ENCODE data around the gene MED27.

MED27 gene

GRCh38 chr9:131954299-131954698, 125.4 kb downstream of the MED27 start:
- Histone ChIP-seq H3K4me3 (replicated peaks; ENCODE audit: insufficient read depth, low read length) (no peak overlapping the region), H3K27ac (replicated peaks) (no peak overlapping the region), H3K27me3 (ENCODE audit: insufficient read depth, poor library complexity, severe bottlenecking) (no peaks in the 10 kb centered on the region)
- no peak for TF ChIP-seq POLR2AphosphoS5 (IDR thresholded peaks at IDR 0.05; ENCODE audit: low read depth)
- TF ChIP-seq CTCF (IDR thresholded peaks at IDR 0.05; ENCODE audit: insufficient read depth, low read length) = no peak
- no peak for TF ChIP-seq REST (IDR thresholded peaks at IDR 0.05; ENCODE audit: insufficient replicate concordance, low read depth)
- TF ChIP-seq GABPA (IDR thresholded peaks at IDR 0.05; ENCODE audit: low read depth) = no peak
- no peak for TF ChIP-seq SPI1 (IDR thresholded peaks at IDR 0.05; ENCODE audit: borderline replicate concordance, low read depth)
- DNase-seq (ENCODE audit: low read depth in 1 of 2, low spot score in 1 of 2) = no peak

GRCh38 chr9:131951905-131952304, 127.8 kb downstream of the MED27 start:
- H3K27ac ChIP-seq (replicated peaks) = no peak overlapping the region
- H3K4me3 ChIP-seq (replicated peaks; ENCODE audit: insufficient read depth, low read length) = no peak overlapping the region
- TF ChIP-seq GABPA (IDR thresholded peaks at IDR 0.05; ENCODE audit: low read depth) (no peak), SPI1 (IDR thresholded peaks at IDR 0.05; ENCODE audit: borderline replicate concordance, low read depth) (no peak), CTCF (IDR thresholded peaks at IDR 0.05; ENCODE audit: insufficient read depth, low read length) (no peak), REST (IDR thresholded peaks at IDR 0.05; ENCODE audit: insufficient replicate concordance, low read depth) (no peak), POLR2AphosphoS5 (IDR thresholded peaks at IDR 0.05; ENCODE audit: low read depth) (no peak)
- no peaks in the 10 kb centered on the region for H3K27me3 ChIP-seq (ENCODE audit: insufficient read depth, poor library complexity, severe bottlenecking)
- no peak for DNase-seq (ENCODE audit: low read depth in 1 of 2, low spot score in 1 of 2)

- Histone ChIP-seq H3K27ac (replicated peaks) (no peak overlapping the region), H3K4me3 (replicated peaks; ENCODE audit: insufficient read depth, low read length) (no peak overlapping the region), H3K27me3 (ENCODE audit: insufficient read depth, poor library complexity, severe bottlenecking) (no peaks in the 10 kb centered on the region)
- DNase-seq (ENCODE audit: low read depth in 1 of 2, low spot score in 1 of 2) = no peak
- no peak for TF ChIP-seq POLR2AphosphoS5 (IDR thresholded peaks at IDR 0.05; ENCODE audit: low read depth)
- no peak for TF ChIP-seq GABPA (IDR thresholded peaks at IDR 0.05; ENCODE audit: low read depth)
- TF ChIP-seq SPI1 (IDR thresholded peaks at IDR 0.05; ENCODE audit: borderline replicate concordance, low read depth) = no peak
- no peak for TF ChIP-seq CTCF (IDR thresholded peaks at IDR 0.05; ENCODE audit: insufficient read depth, low read length)
- no peak for TF ChIP-seq REST (IDR thresholded peaks at IDR 0.05; ENCODE audit: insufficient replicate concordance, low read depth)
Observed at GRCh38 chr9:131951155-131951554, 128.5 kb downstream of the MED27 start.

Measured in HL-60 (cell line).